HG03064 (cell line): ENCODE results near the gene TIA1.

Source experiments
- ATAC-seq: cut with Tn5 transposase; IDR thresholded peaks from one replicate; pipeline ENCODE4 v1.9.1; 2021; ENCODE audit warnings: low read depth; ENCODE audit not compliant: unreplicated experiment

Gene TIA1

DNA sequence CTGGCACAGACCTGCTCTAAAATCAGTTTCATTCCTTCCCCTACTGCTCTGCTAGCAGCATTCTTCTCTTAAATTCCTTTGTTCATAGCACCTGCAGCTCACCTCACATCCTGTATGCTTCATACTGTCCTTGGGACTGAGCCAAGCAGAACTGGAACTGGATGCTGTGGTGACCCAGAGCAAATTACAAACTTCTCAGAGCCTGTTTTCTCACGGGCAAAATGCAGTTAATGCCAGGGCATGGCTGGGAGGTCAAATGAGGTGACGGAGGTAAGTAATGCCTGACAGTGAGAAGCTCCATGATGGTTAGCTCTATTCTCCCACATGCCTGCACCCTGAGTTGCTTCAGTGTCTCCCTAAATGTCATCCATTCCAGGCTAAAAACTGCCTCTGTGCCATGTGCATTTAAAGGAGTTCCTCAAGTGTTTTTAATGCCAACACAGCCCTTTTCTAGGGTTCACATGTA is 87.3 kb downstream of the TIA1 start:
- peak; percentile 94 for ATAC-seq

DNA sequence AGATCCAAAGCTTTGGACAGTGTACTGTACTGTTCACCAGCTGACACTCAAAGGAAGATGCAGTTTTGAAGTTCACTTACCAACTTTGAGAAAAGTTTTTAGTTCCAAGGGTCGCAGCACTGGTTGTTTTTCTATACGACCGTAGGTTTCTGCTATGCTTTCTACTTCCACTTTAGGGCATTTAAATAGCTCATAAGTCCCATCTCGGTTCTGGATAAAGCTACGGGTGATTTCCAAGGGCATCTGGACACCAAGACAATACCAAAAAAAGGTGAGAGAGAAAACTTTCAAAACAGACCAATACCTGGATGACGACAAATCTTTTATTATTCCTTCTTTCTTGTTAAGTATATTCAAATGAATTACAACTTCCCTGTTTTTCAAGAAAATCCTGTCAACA is 87.9 kb downstream of the TIA1 start:
- no peak for ATAC-seq
